Activated CD4-positive, alpha-beta T cell treated with anti-CD3 and anti-CD28 coated beads, Interleukin-2, amount 10 ng/mL, durations not matched to agents 7 days and 5 days (primary cell): ENCODE results near the gene SSH2. TPM values are rescaled to one million over a fixed set of nuclear protein-coding genes. Genes with fewer than 3 reads are reported as not detected.

Experiments used
- CTCF ChIA-PET: fragments of 350-600 bp; sonication (Branson Sonifier 250); formaldehyde crosslinking; loops from one replicate; lab custom pipeline; 2021; ENCODE audit warnings: antibody characterized with exemption; lab: Charles Lee
- POLR2A ChIA-PET: fragments of 350-600 bp; sonication (Branson Sonifier 250); formaldehyde crosslinking; loops from one replicate; lab custom pipeline; 2021; ENCODE audit warnings: antibody characterized with exemption; lab: Charles Lee
- DNase-seq: peaks from one replicate; pipeline ENCODE4 v3.0.0-alpha.2; 2020
- H3K27ac Mint-ChIP-seq: one replicate; pipeline ENCODE4 v1.8.0; 2021; ENCODE audit warnings: mild to moderate bottlenecking, moderate library complexity, mixed read lengths
- H3K27me3 Mint-ChIP-seq: one replicate; pipeline ENCODE4 v1.8.0; 2021; ENCODE audit warnings: mixed read lengths
- H3K36me3 Mint-ChIP-seq: one replicate; pipeline ENCODE4 v1.8.0; 2021; ENCODE audit warnings: low read depth, mixed read lengths
- H3K4me1 Mint-ChIP-seq: one replicate; pipeline ENCODE4 v1.8.0; 2021; ENCODE audit warnings: mixed read lengths
- H3K4me3 Mint-ChIP-seq: one replicate; pipeline ENCODE4 v1.8.0; 2021; ENCODE audit warnings: mild to moderate bottlenecking, moderate library complexity, mixed read lengths
- H3K9me3 Mint-ChIP-seq: one replicate; pipeline ENCODE4 v1.8.0; 2021; ENCODE audit warnings: mixed read lengths
- total RNA-seq, 2 experiments: library from RNA; stranded (reverse); gene quantifications; one replicate each; pipeline ENCODE4 v1.2.3, GENCODE V29; 2021

The SSH2 gene
- total RNA-seq, 2 experiments from 2014 or later = 72.5 to 74.2 TPM

DNA sequence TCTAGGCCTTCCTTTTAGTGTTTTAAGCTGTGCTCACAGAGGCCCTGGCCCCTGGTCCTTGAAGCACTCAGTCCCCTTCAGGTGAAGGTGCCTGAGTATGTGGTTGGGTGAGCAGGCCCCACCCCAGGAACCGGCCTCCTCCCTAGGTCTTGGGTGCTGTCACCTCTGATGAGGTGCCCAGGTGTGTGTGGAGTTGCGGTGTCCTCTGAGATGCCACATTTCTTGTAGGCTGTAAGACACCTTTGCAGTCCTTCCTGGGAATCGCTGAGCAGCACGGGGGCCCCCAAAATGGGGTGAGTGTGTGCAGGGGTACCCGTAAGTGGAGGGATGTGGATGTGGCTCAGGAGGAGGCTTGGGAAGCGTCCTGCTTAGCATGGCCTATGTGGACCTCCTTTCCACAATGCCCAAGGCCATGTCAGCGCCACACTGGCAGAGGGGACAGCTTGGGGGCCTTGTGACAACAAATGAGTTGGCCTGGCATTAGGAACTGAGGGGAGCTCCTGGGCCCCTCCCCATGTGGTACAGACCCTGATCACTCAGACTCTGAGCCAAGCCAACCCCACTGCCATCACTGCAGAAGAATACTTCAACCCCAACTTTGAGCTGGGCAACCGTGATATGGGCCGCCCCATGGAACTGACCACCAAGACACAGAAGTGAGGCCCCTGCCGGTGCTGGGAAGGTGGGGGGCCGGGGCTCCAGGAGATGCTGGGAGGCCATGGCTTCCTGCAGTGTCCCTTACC is 318.5 kb downstream of the SSH2 start:
- H3K27ac Mint-ChIP-seq = no peak overlapping the region
- no peak for DNase-seq
- H3K9me3 Mint-ChIP-seq = no peaks in the 10 kb centered on the region
- H3K4me3 Mint-ChIP-seq = no peak overlapping the region
- CTCF ChIA-PET = interaction anchor here (0.5 to 4.8 kb wide), 4 partner anchors 10 to 157 kb away, joined by 3 to 29 read pairs (median 7); partner anchors contain the start of gene ANKRD13B
- POLR2A ChIA-PET = no interaction called here
- H3K4me1 Mint-ChIP-seq = peaks cover 30% of the 10 kb centered on the region
- H3K36me3 Mint-ChIP-seq = no peaks in the 10 kb centered on the region
- peaks cover 6% of the 10 kb centered on the region for H3K27me3 Mint-ChIP-seq

GRCh38 chr17:29610395-29610794 is 319.6 kb downstream of the SSH2 start:
- Mint-ChIP-seq H3K4me3 (no peak overlapping the region), H3K4me1 (peaks cover 19% of the 10 kb centered on the region), H3K36me3 (no peaks in the 10 kb centered on the region), H3K9me3 (no peaks in the 10 kb centered on the region), H3K27ac (no peak overlapping the region), H3K27me3 (no peaks in the 10 kb centered on the region)
- no peak for DNase-seq
- ChIA-PET POLR2A (no interaction called here), CTCF (interaction anchor here (2.1 to 4.8 kb wide), 3 partner anchors 9 to 19 kb away, joined by 7 to 29 read pairs (median 7); partner anchors contain the start of gene ANKRD13B)

GRCh38 chr17:29608986-29609385 is 321.0 kb downstream of the SSH2 start:
- Mint-ChIP-seq H3K27me3 (no peaks in the 10 kb centered on the region), H3K27ac (no peak overlapping the region), H3K4me3 (no peak overlapping the region), H3K4me1 (peaks cover 5% of the 10 kb centered on the region), H3K9me3 (no peaks in the 10 kb centered on the region), H3K36me3 (no peaks in the 10 kb centered on the region)
- DNase-seq = no peak
- CTCF ChIA-PET = interaction anchor here (1.2 to 4.8 kb wide), 4 partner anchors 8 to 17 kb away, joined by 5 to 29 read pairs (median 8); partner anchors contain the start of gene ANKRD13B
- POLR2A ChIA-PET = no interaction called here

DNA sequence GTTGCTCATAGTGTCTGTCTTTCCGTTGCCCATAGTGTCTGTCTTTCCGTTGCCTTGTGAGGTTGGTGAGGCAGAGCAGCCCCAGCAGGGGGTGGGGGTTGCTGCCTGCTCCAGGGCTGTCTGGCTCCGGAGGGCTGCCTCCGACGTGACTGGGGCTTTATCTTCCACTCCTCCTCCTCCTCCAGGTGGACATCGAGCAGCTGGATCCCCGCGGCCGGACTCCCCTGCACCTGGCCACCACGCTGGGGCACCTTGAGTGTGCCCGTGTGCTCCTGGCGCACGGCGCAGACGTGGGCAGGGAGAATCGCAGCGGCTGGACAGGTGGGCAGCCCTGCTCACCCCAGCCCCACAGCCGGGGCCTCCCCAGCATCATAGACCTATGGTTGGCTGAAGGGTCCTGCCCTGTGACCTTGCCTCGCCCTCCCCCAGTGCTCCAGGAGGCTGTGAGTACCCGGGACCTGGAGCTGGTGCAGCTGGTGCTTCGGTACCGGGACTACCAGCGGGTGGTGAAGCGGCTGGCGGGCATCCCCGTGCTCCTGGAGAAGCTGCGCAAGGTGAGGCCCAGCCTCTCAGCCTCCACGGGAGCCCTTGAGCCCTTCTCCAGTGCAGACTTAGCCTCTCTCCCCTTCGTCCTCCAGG is 322.4 kb downstream of the SSH2 start:
- H3K9me3 Mint-ChIP-seq = no peaks in the 10 kb centered on the region
- CTCF ChIA-PET = interaction anchor here (0.7 to 4.8 kb wide), 6 partner anchors 10 to 35 kb away, joined by 3 to 29 read pairs (median 8); partner anchors contain the start of gene ANKRD13B
- H3K27ac Mint-ChIP-seq = no peak overlapping the region
- no peak for DNase-seq
- no peaks in the 10 kb centered on the region for H3K36me3 Mint-ChIP-seq
- no peaks in the 10 kb centered on the region for H3K4me1 Mint-ChIP-seq
- POLR2A ChIA-PET = no interaction called here
- H3K27me3 Mint-ChIP-seq = no peaks in the 10 kb centered on the region
- no peak overlapping the region for H3K4me3 Mint-ChIP-seq

GRCh38 chr17:29603109-29603674 is 326.8 kb downstream of the SSH2 start:
- DNase-seq = no peak
- H3K27ac Mint-ChIP-seq = no peak overlapping the region
- no peaks in the 10 kb centered on the region for H3K4me1 Mint-ChIP-seq
- POLR2A ChIA-PET = no interaction called here
- no peaks in the 10 kb centered on the region for H3K27me3 Mint-ChIP-seq
- no peaks in the 10 kb centered on the region for H3K36me3 Mint-ChIP-seq
- no peak overlapping the region for H3K4me3 Mint-ChIP-seq
- CTCF ChIA-PET = interaction anchor here (1.2 to 4.3 kb wide), 3 partner anchors 9 to 15 kb away, joined by 3 to 14 read pairs (median 7); no protein-coding TSS in a partner anchor
- H3K9me3 Mint-ChIP-seq = no peaks in the 10 kb centered on the region

- H3K27me3 Mint-ChIP-seq = no peaks in the 10 kb centered on the region
- no peak overlapping the region for H3K4me3 Mint-ChIP-seq
- H3K4me1 Mint-ChIP-seq = peaks cover 11% of the 10 kb centered on the region
- ChIA-PET CTCF (interaction anchor here (1.5 to 3.7 kb wide), 4 partner anchors 12 to 20 kb away, joined by 5 to 18 read pairs (median 12); no protein-coding TSS in a partner anchor), POLR2A (no interaction called here)
- H3K9me3 Mint-ChIP-seq = no peaks in the 10 kb centered on the region
- no peak overlapping the region for H3K27ac Mint-ChIP-seq
- DNase-seq = no peak
- no peaks in the 10 kb centered on the region for H3K36me3 Mint-ChIP-seq
Measured at GRCh38 chr17:29597361-29598172, 332.5 kb downstream of the SSH2 start.

DNA sequence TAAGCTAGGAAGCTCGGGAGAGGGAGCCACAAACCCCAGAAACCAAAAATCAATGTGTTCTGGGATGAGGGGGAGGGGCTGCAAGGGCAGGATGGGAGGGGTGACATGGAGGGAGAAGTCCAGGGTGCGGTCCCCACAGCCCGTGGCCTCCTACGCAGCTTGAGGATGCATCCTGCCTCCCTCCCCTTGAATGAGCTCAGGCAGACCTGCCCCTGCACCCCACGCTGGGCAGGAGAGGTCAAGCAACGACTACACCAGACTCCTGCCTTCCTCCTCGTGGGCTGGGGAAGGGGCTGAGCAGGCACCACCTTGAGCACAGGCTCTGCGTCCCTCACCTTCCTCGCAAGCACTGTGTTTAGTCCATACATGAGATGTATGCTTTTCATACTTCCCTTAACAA is 333.2 kb downstream of the SSH2 start:
- POLR2A ChIA-PET = no interaction called here
- no peak for DNase-seq
- H3K27ac Mint-ChIP-seq = no peak overlapping the region
- no peaks in the 10 kb centered on the region for H3K36me3 Mint-ChIP-seq
- no peaks in the 10 kb centered on the region for H3K27me3 Mint-ChIP-seq
- CTCF ChIA-PET = interaction anchor here (0.6 to 3.7 kb wide), 5 partner anchors 12 to 1369 kb away, joined by 3 to 18 read pairs (median 7); no protein-coding TSS in a partner anchor
- peaks cover 18% of the 10 kb centered on the region for H3K4me1 Mint-ChIP-seq
- no peak overlapping the region for H3K4me3 Mint-ChIP-seq
- H3K9me3 Mint-ChIP-seq = no peaks in the 10 kb centered on the region

- H3K9me3 Mint-ChIP-seq = no peaks in the 10 kb centered on the region
- CTCF ChIA-PET = interaction anchor here (0.6 to 3.7 kb wide), 5 partner anchors 15 to 1370 kb away, joined by 3 to 18 read pairs (median 7); no protein-coding TSS in a partner anchor
- H3K4me1 Mint-ChIP-seq = peaks cover 25% of the 10 kb centered on the region
- H3K27me3 Mint-ChIP-seq = no peaks in the 10 kb centered on the region
- H3K36me3 Mint-ChIP-seq = no peaks in the 10 kb centered on the region
- H3K27ac Mint-ChIP-seq = no peak overlapping the region
- POLR2A ChIA-PET = no interaction called here
- no peak for DNase-seq
- no peak overlapping the region for H3K4me3 Mint-ChIP-seq
Measured at GRCh38 chr17:29595943-29596774, 333.9 kb downstream of the SSH2 start.

DNA sequence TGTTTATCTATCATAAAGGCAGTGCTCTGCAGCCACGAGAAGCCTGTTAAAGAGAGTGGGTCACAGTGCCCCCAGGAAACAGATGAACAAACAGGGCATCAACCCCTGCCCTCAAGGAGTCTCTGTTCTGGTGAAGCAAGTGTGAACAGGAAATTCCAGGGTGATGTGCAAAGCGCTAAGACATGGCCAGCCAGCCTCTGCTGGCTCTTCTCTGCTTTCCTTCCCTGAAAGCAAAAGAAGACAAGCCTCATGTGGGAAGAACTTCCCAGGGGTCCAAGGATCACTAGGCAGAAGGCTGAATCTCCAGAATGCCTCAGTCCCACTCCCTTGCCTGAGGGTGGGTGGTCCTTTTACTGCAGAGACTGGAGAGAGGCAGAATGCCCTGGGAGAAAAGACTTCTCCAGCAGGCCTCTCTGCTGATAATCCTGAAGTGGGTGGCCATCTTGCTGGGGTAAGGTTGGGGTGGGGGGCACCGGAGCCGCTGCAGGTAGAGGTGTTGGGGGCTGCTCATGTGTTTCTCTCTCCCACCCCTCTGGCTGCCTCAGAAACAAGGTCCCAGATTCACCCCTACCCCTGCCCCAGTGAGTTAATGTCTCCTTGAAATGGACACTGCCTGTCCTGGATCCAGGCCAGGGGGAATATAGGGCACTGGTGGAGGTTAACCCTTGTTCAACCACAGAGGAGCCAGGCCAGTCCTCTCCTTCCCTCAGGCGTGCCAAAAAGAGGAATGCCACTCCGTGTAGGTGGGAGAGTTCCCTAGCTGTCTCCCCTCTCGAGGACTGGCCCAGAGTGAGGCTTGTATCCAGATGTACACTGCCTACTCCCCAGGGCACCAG is 334.7 kb downstream of the SSH2 start:
- H3K27ac Mint-ChIP-seq = no peak overlapping the region
- no peak for DNase-seq
- no peaks in the 10 kb centered on the region for H3K9me3 Mint-ChIP-seq
- ChIA-PET CTCF (interaction anchor here (0.6 to 5.0 kb wide), 6 partner anchors 9 to 226 kb away, joined by 3 to 116 read pairs (median 12); no protein-coding TSS in a partner anchor), POLR2A (no interaction called here)
- H3K4me3 Mint-ChIP-seq = no peak overlapping the region
- H3K36me3 Mint-ChIP-seq = no peaks in the 10 kb centered on the region
- peaks cover 32% of the 10 kb centered on the region for H3K4me1 Mint-ChIP-seq
- H3K27me3 Mint-ChIP-seq = no peaks in the 10 kb centered on the region

GRCh38 chr17:29594519-29595090 is 335.4 kb downstream of the SSH2 start:
- H3K27me3 Mint-ChIP-seq = no peaks in the 10 kb centered on the region
- no peak overlapping the region for H3K27ac Mint-ChIP-seq

More at GRCh38 chr17:29594519-29595090, 335.4 kb downstream of the SSH2 start:
- Mint-ChIP-seq H3K4me3 (peak overlapping the region; percentile 68), H3K4me1 (peaks cover 37% of the 10 kb centered on the region), H3K9me3 (no peaks in the 10 kb centered on the region), H3K36me3 (no peaks in the 10 kb centered on the region)
- DNase-seq = no peak
- ChIA-PET CTCF (interaction anchor here (0.6 to 5.0 kb wide), 6 partner anchors 10 to 127 kb away, joined by 3 to 116 read pairs (median 6); no protein-coding TSS in a partner anchor), POLR2A (no interaction called here)
